LNCAP (cell line): ENCODE measurements around the gene CEP112.

Source experiments
- CTCF ChIP-seq: fragments of 450-650 bp; IDR thresholded peaks from 2 replicates; pipeline ENCODE4 v1.5.1; 2017; ENCODE audit warnings: mild to moderate bottlenecking

CEP112 gene

GRCh38 chr17:65953316-65954147, 238.4 kb downstream of the CEP112 start:
- no peak for TF ChIP-seq CTCF

- TF ChIP-seq CTCF, result no peak
These were observed 239.3 kb downstream of the CEP112 start for GRCh38 chr17:65952586-65952985.

- TF ChIP-seq CTCF, result no peak
These were observed 239.9 kb downstream of the CEP112 start for GRCh38 chr17:65952015-65952414.

GRCh38 chr17:65947831-65948230, 244.1 kb downstream of the CEP112 start:
- no peak for TF ChIP-seq CTCF

- no peak for TF ChIP-seq CTCF
These were observed 249.3 kb downstream of the CEP112 start for GRCh38 chr17:65942592-65942991.

- TF ChIP-seq CTCF, result no peak
These were observed 250.5 kb downstream of the CEP112 start for GRCh38 chr17:65941356-65941899.

- no peak for TF ChIP-seq CTCF
These were observed 255.9 kb downstream of the CEP112 start for GRCh38 chr17:65936013-65936412.
